Psoas muscle (tissue), 8 donors: ENCODE measurements around the gene EIF2B5. TPM values are rescaled to one million over a fixed set of nuclear protein-coding genes. Genes with fewer than 3 reads are reported as not detected.
A peak's percentile ranks its signal among the peaks of the same experiment; 100 is the strongest.

Experiments used
- ATAC-seq, 4 donors: fragments of 200-7000 bp; cut with Tn5 transposase; one replicate each; pipeline ENCODE4 v1.9.1; 2020; ENCODE audit warnings: moderate library complexity in 3 of 4, mild to moderate bottlenecking in 2 of 4
- DNase-seq, 2 donors: peaks; one replicate each; pipeline ENCODE4 v3.0.0-alpha.2; 2020
- H3K27ac ChIP-seq: fragments of 200-600 bp; one replicate; pipeline ENCODE4 v1.8.0; 2022
- H3K27me3 ChIP-seq, 3 donors: fragments of 200-600 bp in 1 of 3; one replicate each; pipeline versions ENCODE4 v1.6.1 to v1.8.0; 2013 to 2022; ENCODE audit warnings: low read length in 2 of 3, mild to moderate bottlenecking in 2 of 3, moderate library complexity in 1 of 3; ENCODE audit not compliant: insufficient read depth in 3 of 3
- H3K36me3 ChIP-seq, 2 donors: fragments of 200-600 bp in 1 of 2; one replicate each; pipeline versions ENCODE4 v1.6.1 to v1.8.0; 2013 to 2022; ENCODE audit warnings: low read depth in 1 of 2, mild to moderate bottlenecking in 1 of 2, moderate library complexity in 1 of 2; ENCODE audit not compliant: insufficient read depth in 1 of 2
- H3K4me1 ChIP-seq: fragments of 200-600 bp; one replicate; pipeline ENCODE4 v1.8.0; 2022
- H3K4me3 ChIP-seq: fragments of 200-600 bp; one replicate; pipeline ENCODE4 v1.8.0; 2022; ENCODE audit warnings: mild to moderate bottlenecking
- H3K9me3 ChIP-seq: fragments of 200-600 bp; one replicate; pipeline ENCODE4 v1.8.0; 2022
- CTCF ChIP-seq: fragments of 200-600 bp; IDR thresholded peaks from one replicate; pipeline ENCODE4 v1.8.0; 2022; ENCODE audit warnings: antibody characterized with exemption
- WGBS, 3 donors: extraction: QIAGEN DNeasy Blood & Tissue Kit; methylation state at CpG; one replicate each; pipeline versions ENCODE4 v1.1.6 to v1.1.7; 2013; 5-methylcytosine and 5-hydroxymethylcytosine counted together
- intact Hi-C, 2 donors: fragments of 100-400 bp; cut with DNase I; formaldehyde crosslinking; loops; one replicate each; pipeline versions ENCODE4 v1.11.0 to v1.14.2; 2022
- polyA plus RNA-seq, 3 donors: library from polyadenylated mRNA; stranded (reverse); fragments of 200-250 nt; gene quantifications; one replicate each; pipeline ENCODE4 v1.2.3, GENCODE V29; 2013
- total RNA-seq, 4 donors: library from RNA; stranded (reverse); fragmentation: NEBNext Ultra II Directional in 2 of 4; extraction: Animal tissue kit (Norgen Biotek cat#: 25700) in 2 of 4; gene quantifications; one replicate each; pipeline versions ENCODE4 v1.2.1 to v1.2.4, GENCODE V29; 2021 to 2023
- donor health status: healthy with polysubstance abuse.
- donor health status: DM: no; HTN: no; CAD: no; lungs with moderate emphysema.
- donor health status: Bipolar disorder and iron deficiency.
- donor health status: healthy.
- donor health status: DM: yes; HTN: yes; CAD: no.
- donor health status: DM: no; HTN: no; CAD: no.
- donor health status: DM: no; HTN: no; CAD: no.
- donor health status: DM: yes; HTN: yes; CAD: no.

The EIF2B5 gene
- total and polyA plus RNA-seq, 7 donors = 44.0 to 101 (median 55.1) TPM

GRCh38 chr3:184142199-184142598 is 7.0 kb downstream of the EIF2B5 start:
- ATAC-seq (no peak), DNase-seq (no peak)
- H3K9me3 ChIP-seq = no peaks in the 10 kb centered on the region
- WGBS, 3 donors = 90 to 95% (median 92%) methylated on average over 7 of the region's 7 CpGs
- no peak overlapping the region for H3K4me3 ChIP-seq
- intact Hi-C loops = loop anchor here (5.0 to 10.0 kb wide), 2 partner anchors 40 to 247 kb away; no protein-coding TSS in a partner anchor
- H3K4me1 ChIP-seq = peaks cover 20% of the 10 kb centered on the region
- no peak overlapping the region for H3K27ac ChIP-seq
- peaks cover 31 to 98% of the 10 kb centered on the region in 2 donors for H3K36me3 ChIP-seq
- no peaks in the 10 kb centered on the region for H3K27me3 ChIP-seq
- TF ChIP-seq CTCF = no peak

GRCh38 chr3:184143327-184143726 is 8.2 kb downstream of the EIF2B5 start:
- Histone ChIP-seq H3K9me3 (no peaks in the 10 kb centered on the region), H3K27ac (no peak overlapping the region), H3K4me1 (peaks cover 20% of the 10 kb centered on the region), H3K36me3 (peaks cover 28 to 87% of the 10 kb centered on the region in 2 donors), H3K4me3 (no peak overlapping the region), H3K27me3 (no peaks in the 10 kb centered on the region)
- WGBS, 3 donors = 88 to 93% (median 91%) methylated on average over 3 of the region's 3 CpGs
- ATAC-seq = no peak
- TF ChIP-seq CTCF = no peak
- intact Hi-C loops = loop anchor here (5.0 to 10.0 kb wide), 2 partner anchors 39 to 249 kb away; no protein-coding TSS in a partner anchor
- DNase-seq = no peak

GRCh38 chr3:184144505-184144904 is 9.3 kb downstream of the EIF2B5 start:
- 17 to 34% (median 31%) methylated on average over 5 of the region's 5 CpGs for WGBS, 3 donors
- peaks cover 20% of the 10 kb centered on the region for H3K4me1 ChIP-seq
- H3K27me3 ChIP-seq = no peaks in the 10 kb centered on the region
- no peak overlapping the region for H3K4me3 ChIP-seq
- H3K9me3 ChIP-seq = no peaks in the 10 kb centered on the region
- TF ChIP-seq CTCF = no peak
- H3K36me3 ChIP-seq = peaks cover 28 to 75% of the 10 kb centered on the region in 2 donors
- peak in 1 of 2 donors; percentile 63 for DNase-seq
- ATAC-seq = peak; percentile 74 to 86 (median 82)
- intact Hi-C loops = loop anchor here (5.0 to 10.0 kb wide), 2 partner anchors 38 to 250 kb away; no protein-coding TSS in a partner anchor
- H3K27ac ChIP-seq = peak overlapping the region; percentile 68

GRCh38 chr3:184145111-184145524 is 10.0 kb downstream of the EIF2B5 start:
- DNase-seq (peak in 1 of 2 donors; percentile 62), ATAC-seq (peak; percentile 80 to 91 (median 88))
- H3K27ac ChIP-seq = peak overlapping the region; percentile 68
- H3K9me3 ChIP-seq = no peaks in the 10 kb centered on the region
- peaks cover 28 to 69% of the 10 kb centered on the region in 2 donors for H3K36me3 ChIP-seq
- no peaks in the 10 kb centered on the region for H3K27me3 ChIP-seq
- TF ChIP-seq CTCF = peak; percentile 57
- intact Hi-C loops = loop anchor here in 1 of 2 donors (5.0 to 10.0 kb wide), 2 partner anchors 97 to 250 kb away; no protein-coding TSS in a partner anchor
- WGBS, 3 donors = 18 to 25% (median 19%) methylated on average over 4 of the region's 4 CpGs
- peaks cover 20% of the 10 kb centered on the region for H3K4me1 ChIP-seq
- no peak overlapping the region for H3K4me3 ChIP-seq
